B cell (primary cell): ENCODE results near the gene MDM1. TPM values are rescaled to one million over a fixed set of nuclear protein-coding genes. Genes with fewer than 3 reads are reported as not detected.

Experiments used
- ATAC-seq: fragments of 200-7000 bp; cut with Tn5 transposase; one replicate; pipeline ENCODE4 v1.10.0; 2021; ENCODE audit warnings: low read depth, mild to moderate bottlenecking, moderate number of reproducible peaks, moderate library complexity
- CTCF ChIA-PET: fragments of 350-600 bp; sonication (Branson Sonifier 250); formaldehyde crosslinking; loops from one replicate; lab custom pipeline; 2021; ENCODE audit warnings: antibody characterized with exemption, inconsistent platforms; lab: Charles Lee
- POLR2A ChIA-PET: fragments of 350-600 bp; sonication (Branson Sonifier 250); formaldehyde crosslinking; loops from one replicate; lab custom pipeline; 2021; ENCODE audit warnings: antibody characterized with exemption; lab: Charles Lee
- DNase-seq: peaks from one replicate; pipeline ENCODE4 v3.0.0; 2013
- H2AFZ ChIP-seq: 2 replicates; pipeline ENCODE4 v1.6.1; 2012; ENCODE audit warnings: mild to moderate bottlenecking, low read depth, low read length; ENCODE audit not compliant: insufficient read depth, poor library complexity, severe bottlenecking
- H3K27ac ChIP-seq, 2 donors: 1 replicate in 1 of 2; 2 replicates in 1 of 2; pipeline ENCODE4 v1.5.1; 2012 to 2013; ENCODE audit warnings: low read length in 2 of 2, mild to moderate bottlenecking in 2 of 2, moderate library complexity in 1 of 2
- H3K27me3 ChIP-seq, 4 experiments: fragments of 200-600 bp in 1 of 4; sonication (generic) in 1 of 4; replicated peaks in 1 of 4; 1 replicate in 2 of 4; 2 replicates in 2 of 4; pipeline versions ENCODE4 v1.6.1 to v1.7.0; 2013 to 2016; ENCODE audit warnings: low read length in 3 of 4, mild to moderate bottlenecking in 2 of 4, mixed read lengths in 1 of 4, moderate library complexity in 1 of 4; ENCODE audit not compliant: insufficient read depth in 4 of 4, control insufficient read depth in 3 of 4; ENCODE audit errors: control extremely low read depth in 1 of 4
- H3K36me3 ChIP-seq, 2 experiments: replicated peaks in 1 of 2; 1 replicate in 1 of 2; 2 replicates in 1 of 2; pipeline versions ENCODE4 v1.6.1 to v1.7.1; 2013; ENCODE audit warnings: low read length in 1 of 2; ENCODE audit not compliant: insufficient read depth in 2 of 2, control insufficient read depth in 1 of 2; ENCODE audit errors: control extremely low read depth in 1 of 2, extremely low read depth in 1 of 2
- H3K4me1 ChIP-seq, 2 donors: fragments of 200-600 bp in 1 of 2; sonication (generic) in 1 of 2; 1 replicate in 1 of 2; 2 replicates in 1 of 2; pipeline versions ENCODE4 v1.5.1 to v1.6.1; 2013 to 2017; ENCODE audit warnings: low read length in 2 of 2; ENCODE audit not compliant: control insufficient read depth in 2 of 2, insufficient read depth in 2 of 2
- H3K4me2 ChIP-seq: replicated peaks from 2 replicates; pipeline ENCODE3; 2012; ENCODE audit warnings: mild to moderate bottlenecking, low read depth, low read length; ENCODE audit not compliant: poor library complexity, severe bottlenecking
- H3K4me3 ChIP-seq, 5 experiments: fragments of 200-600 bp in 1 of 5; sonication (generic) in 1 of 5; 1 replicate in 3 of 5; 2 replicates in 2 of 5; pipeline versions ENCODE4 v1.5.1 to v1.7.0; 2011 to 2016; ENCODE audit warnings: low read length in 4 of 5, mild to moderate bottlenecking in 4 of 5, low read depth in 2 of 5, control low read depth in 1 of 5, moderate library complexity in 1 of 5; ENCODE audit not compliant: insufficient read depth in 1 of 5; ENCODE audit errors: control extremely low read depth in 1 of 5, extremely low read depth in 1 of 5
- H3K79me2 ChIP-seq: fragments of 200-600 bp; sonication (generic); one replicate; pipeline ENCODE4 v1.6.0; 2016; ENCODE audit warnings: low read length; ENCODE audit not compliant: control insufficient read depth, insufficient read depth
- H3K9ac ChIP-seq: fragments of 200-600 bp; sonication (generic); 2 replicates; pipeline ENCODE4 v1.6.1; 2017; ENCODE audit warnings: mild to moderate bottlenecking, low read length, moderate library complexity
- H3K9me3 ChIP-seq, 3 donors: one replicate each; pipeline versions ENCODE4 v1.6.1 to v1.7.1; 2013; ENCODE audit warnings: low read length in 2 of 3; ENCODE audit not compliant: control insufficient read depth in 2 of 3, insufficient read depth in 1 of 3; ENCODE audit errors: control extremely low read depth in 1 of 3
- H4K20me1 ChIP-seq: 2 replicates; pipeline ENCODE4 v1.6.0; 2012; ENCODE audit warnings: mild to moderate bottlenecking, low read length; ENCODE audit not compliant: insufficient read depth, control insufficient read depth, poor library complexity, severe bottlenecking
- H3K27ac Mint-ChIP-seq: one replicate; pipeline ENCODE4 v1.8.0; 2021; ENCODE audit warnings: mixed read lengths
- H3K27me3 Mint-ChIP-seq: one replicate; pipeline ENCODE4 v1.8.0; 2021; ENCODE audit warnings: mixed read lengths
- H3K4me1 Mint-ChIP-seq: one replicate; pipeline ENCODE4 v1.8.0; 2021; ENCODE audit warnings: mixed read lengths
- H3K4me3 Mint-ChIP-seq: one replicate; pipeline ENCODE4 v1.8.0; 2021; ENCODE audit warnings: mixed read lengths
- H3K9me3 Mint-ChIP-seq: one replicate; pipeline ENCODE4 v1.8.0; 2022; ENCODE audit warnings: mixed read lengths; ENCODE audit not compliant: insufficient read depth
- CTCF ChIP-seq: fragments of 200-600 bp; IDR thresholded peaks from one replicate; pipeline ENCODE4 v1.8.0; 2022; ENCODE audit warnings: antibody characterized with exemption, mild to moderate bottlenecking
- EZH2 ChIP-seq: IDR thresholded peaks from 2 replicates; pipeline ENCODE4 v1.6.1; 2012; ENCODE audit warnings: borderline replicate concordance, low read depth, mild to moderate bottlenecking, moderate library complexity, low read length; ENCODE audit not compliant: insufficient read depth, poor library complexity, severe bottlenecking
- WGBS: methylation state at CpG from one replicate; pipeline ENCODE4 v1.1.5; 2013; ENCODE audit warnings: missing lambda C conversion rate; ENCODE audit not compliant: insufficient coverage; 5-methylcytosine and 5-hydroxymethylcytosine counted together
- intact Hi-C: fragments of 100-400 bp; cut with micrococcal nuclease; formaldehyde crosslinking; loops from one replicate; pipeline ENCODE4 v1.10.0; 2022
- polyA plus RNA-seq: library from polyadenylated mRNA; depleted of rRNA; stranded (reverse); fragments of >200 nt; gene quantifications from 2 replicates; pipeline ENCODE4 v1.2.3, GENCODE V29; 2012
- total RNA-seq, 2 donors: library from RNA; stranded (reverse); fragments of 120-200 nt in 1 of 2; gene quantifications; 1 replicate in 1 of 2; 2 replicates in 1 of 2; pipeline versions ENCODE4 v1.2.3 to v1.2.4, GENCODE V29; 2013 to 2022

Gene MDM1
- total and polyA plus RNA-seq, 2 donors (not counting 1 experiment from before 2014, with no cell fraction given), result 13.9 to 38.3 TPM

- ATAC-seq, result no peak
- H3K27ac Mint-ChIP-seq, result peak overlapping the region; percentile 64
- H3K27ac ChIP-seq, result peak overlapping the region in 1 of 2 donors; percentile 8
Observed at GRCh38 chr12:68368327-68368726, 36.2 kb upstream of the MDM1 start.

GRCh38 chr12:68367903-68368302 lies 35.7 kb upstream of the MDM1 start:
- CTCF ChIA-PET, result no interaction called here
- ATAC-seq, result no peak

More at GRCh38 chr12:68368327-68368726, 36.2 kb upstream of the MDM1 start:
- Mint-ChIP-seq H3K4me1 (peaks cover 50% of the 10 kb centered on the region), H3K9me3 (no peaks in the 10 kb centered on the region), H3K4me3 (no peak overlapping the region), H3K27me3 (no peaks in the 10 kb centered on the region)
- Histone ChIP-seq H3K36me3 (no peaks in the 10 kb centered on the region), H3K4me2 (no peak overlapping the region), H3K9ac (no peak overlapping the region), H4K20me1 (no peaks in the 10 kb centered on the region), H2AFZ (no peak overlapping the region), H3K79me2 (no peaks in the 10 kb centered on the region), H3K4me1 (peaks cover 30 to 43% of the 10 kb centered on the region in 2 donors), H3K4me3 (no peak overlapping the region), H3K27me3 (no peaks in the 10 kb centered on the region), H3K9me3 (no peaks in the 10 kb centered on the region)
- peak; percentile 28 for DNase-seq
- 29% methylated on average over 1 of the region's 2 CpGs for WGBS
- intact Hi-C loops, result loop anchor here (5.0 kb wide), 1 partner anchor 49 kb away; no protein-coding TSS in a partner anchor
- ChIA-PET POLR2A (no interaction called here), CTCF (no interaction called here)
- no peak for TF ChIP-seq EZH2
- TF ChIP-seq CTCF, result no peak

More at GRCh38 chr12:68367903-68368302, 35.7 kb upstream of the MDM1 start:
- Histone ChIP-seq H3K9ac (no peak overlapping the region), H2AFZ (peak overlapping the region; percentile 16), H3K27me3 (no peaks in the 10 kb centered on the region), H3K4me1 (peaks cover 30 to 39% of the 10 kb centered on the region in 2 donors), H4K20me1 (no peaks in the 10 kb centered on the region), H3K27ac (peak overlapping the region; percentile 8 to 30), H3K4me2 (no peak overlapping the region), H3K79me2 (no peaks in the 10 kb centered on the region), H3K9me3 (no peaks in the 10 kb centered on the region), H3K4me3 (no peak overlapping the region), H3K36me3 (no peaks in the 10 kb centered on the region)
- no peaks in the 10 kb centered on the region for H3K9me3 Mint-ChIP-seq
- POLR2A ChIA-PET, result no interaction called here
- H3K4me1 Mint-ChIP-seq, result peaks cover 48% of the 10 kb centered on the region
- H3K27me3 Mint-ChIP-seq, result no peaks in the 10 kb centered on the region
- intact Hi-C loops, result loop anchor here (5.0 kb wide), 1 partner anchor 49 kb away; no protein-coding TSS in a partner anchor
- TF ChIP-seq CTCF, result no peak
- no peak for TF ChIP-seq EZH2
- no peak overlapping the region for H3K4me3 Mint-ChIP-seq
- WGBS, result 100% methylated on average over 2 of the region's 2 CpGs
- DNase-seq, result peak; percentile 56
- H3K27ac Mint-ChIP-seq, result peak overlapping the region; percentile 64
